HepG2 (cell line): ENCODE data around the gene LRRC73. TPM values are rescaled to one million over a fixed set of nuclear protein-coding genes. Genes with fewer than 3 reads are reported as not detected.

Experiments
- BCL3 ChIP-seq: sonication (generic); formaldehyde crosslinking; IDR thresholded peaks from 2 replicates; pipeline ENCODE4 v1.5.1; 2020; ENCODE audit warnings: mild to moderate bottlenecking, missing genetic modification reagents, moderate library complexity
- ETV5 ChIP-seq: IDR thresholded peaks from 2 replicates; pipeline ENCODE4 v1.6.1; 2018; ENCODE audit warnings: missing biosample characterization, missing genetic modification reagents, inconsistent platforms, borderline replicate concordance
- HNF4A ChIP-seq: sonication (generic); formaldehyde crosslinking; IDR thresholded peaks from 2 replicates; pipeline ENCODE4 v1.4.0; 2020; ENCODE audit warnings: missing genetic modification reagents
- IRF2 ChIP-seq: IDR thresholded peaks from 2 replicates; pipeline ENCODE4 v1.6.1; 2018; ENCODE audit warnings: missing genetic modification reagents, missing compliant biosample characterization
- MEF2D ChIP-seq: sonication (generic); formaldehyde crosslinking; IDR thresholded peaks from 2 replicates; pipeline ENCODE4 v1.5.1; 2020; ENCODE audit warnings: mild to moderate bottlenecking, missing genetic modification reagents
- NCOA2 ChIP-seq: sonication (generic); formaldehyde crosslinking; IDR thresholded peaks from 2 replicates; pipeline ENCODE4 v1.8.0; 2022; ENCODE audit warnings: inconsistent platforms
- NFKB2 ChIP-seq: sonication (generic); formaldehyde crosslinking; IDR thresholded peaks from 2 replicates; pipeline ENCODE4 v1.4.0; 2020; ENCODE audit warnings: missing genetic modification reagents, borderline replicate concordance
- NR2F1 ChIP-seq, 2 experiments: fragments of 450-650 bp in 1 of 2; formaldehyde crosslinking in 1 of 2; IDR thresholded peaks; 2 replicates each; pipeline versions ENCODE4 v1.5.0 to v1.6.1; 2016 to 2020; ENCODE audit warnings: mild to moderate bottlenecking in 1 of 2, missing compliant biosample characterization in 1 of 2, missing genetic modification reagents in 1 of 2, moderate library complexity in 1 of 2
- PHF21A ChIP-seq: sonication (generic); formaldehyde crosslinking; IDR thresholded peaks from 2 replicates; pipeline ENCODE4 v1.5.0; 2020; ENCODE audit warnings: mild to moderate bottlenecking, missing genetic modification reagents
- SALL1 ChIP-seq: sonication (generic); formaldehyde crosslinking; IDR thresholded peaks from 2 replicates; pipeline ENCODE4 v1.8.0; 2022; ENCODE audit warnings: mild to moderate bottlenecking, missing genetic modification reagents
- SP4 ChIP-seq: sonication (generic); formaldehyde crosslinking; IDR thresholded peaks from 2 replicates; pipeline ENCODE4 v1.8.1; 2023; ENCODE audit warnings: mild to moderate bottlenecking, missing genetic modification reagents
- TBX2 ChIP-seq: sonication (generic); formaldehyde crosslinking; IDR thresholded peaks from 2 replicates; pipeline ENCODE4 v1.5.0; 2020; ENCODE audit warnings: missing genetic modification reagents, mild to moderate bottlenecking, borderline replicate concordance
- ZIK1 ChIP-seq: sonication (generic); formaldehyde crosslinking; IDR thresholded peaks from 2 replicates; pipeline ENCODE4 v1.5.0; 2020; ENCODE audit warnings: mild to moderate bottlenecking, low read depth, missing genetic modification reagents, borderline replicate concordance
- ZNF205 ChIP-seq: IDR thresholded peaks from 2 replicates; pipeline ENCODE4 v1.6.1; 2018; ENCODE audit warnings: missing biosample characterization, missing genetic modification reagents
- ZNF331 ChIP-seq: sonication (generic); formaldehyde crosslinking; IDR thresholded peaks from 2 replicates; pipeline ENCODE4 v1.4.0; 2020; ENCODE audit warnings: missing genetic modification reagents
- ZNF510 ChIP-seq: sonication (generic); formaldehyde crosslinking; IDR thresholded peaks from 2 replicates; pipeline ENCODE4 v1.4.0; 2020; ENCODE audit warnings: low read depth, mild to moderate bottlenecking, missing genetic modification reagents
- ZNF570 ChIP-seq: sonication (generic); formaldehyde crosslinking; IDR thresholded peaks from 2 replicates; pipeline ENCODE4 v1.4.0; 2020; ENCODE audit warnings: mild to moderate bottlenecking, missing genetic modification reagents, borderline replicate concordance
- ZNF792 ChIP-seq: IDR thresholded peaks from 2 replicates; pipeline ENCODE4 v1.6.1; 2016
- polyA plus RNA-seq, 8 experiments: library from polyadenylated mRNA; depleted of rRNA in 3 of 8; stranded (reverse) in 7 of 8; unstranded in 1 of 8; fragments of >200 nt; fragmentation: Illumina TruSeq in 4 of 8; extraction: Trizol in 4 of 8; gene quantifications; 2 replicates each; pipeline versions ENCODE4 v1.2.1 to v1.2.3, GENCODE V29; 2011 to 2016; ENCODE audit warnings: low read depth in 4 of 8, missing spikeins in 1 of 8, mixed read lengths in 1 of 8; ENCODE audit not compliant: insufficient read depth in 1 of 8
- total RNA-seq, 5 experiments: library from RNA; depleted of rRNA; stranded (reverse); fragments of >200 nt; fragmentation: Illumina TruSeq; extraction: Trizol; gene quantifications; 2 replicates each; pipeline ENCODE4 v1.2.3, GENCODE V29; 2016; ENCODE audit warnings: low read depth in 1 of 5
- TF ChIP-seq, protein P1 (sequence below): sonication (generic); formaldehyde crosslinking; conservative IDR thresholded peaks from 2 replicates; pipeline ENCODE4 v1.4.0; 2020; ENCODE audit warnings: mild to moderate bottlenecking, missing genetic modification reagents, moderate library complexity
- TF ChIP-seq, protein P2 (sequence below): IDR thresholded peaks from 2 replicates; pipeline ENCODE4 v1.6.1; 2018; ENCODE audit warnings: missing genetic modification reagents, mild to moderate bottlenecking, missing compliant biosample characterization

Gene LRRC73
- total and polyA plus RNA-seq, 2 of the 13 experiments (the other 11 are each of a cell fraction or from before 2014, with no cell fraction given): 0.11 to 0.12 TPM

GRCh38 chr6:43493833-43494232 is 16.3 kb downstream of the LRRC73 start (continued):
- TF ChIP-seq IRF2 (0 out of 2 replicates have a peak, but pooled peaks have one; percentile 48), ZNF331 (CRISPR knock-in tag) (peak; percentile 86), ZIK1 (CRISPR knock-in tag) (no peak), ZNF510 (CRISPR knock-in tag) (0 out of 2 replicates have a peak, but pooled peaks have one; percentile 39), PHF21A (CRISPR knock-in tag) (peak; percentile 86; the same call in 1 of the 2 replicates), ETV5 (CRISPR knock-in tag) (peak; percentile 59; the same call in 1 of the 2 replicates), NR2F1 (CRISPR knock-in tag; IDR thresholded peaks at IDR 0.05) (peak in 1 of 2 experiments; percentile 29; a peak in 1 of 4 replicates), ZNF570 (CRISPR knock-in tag) (no peak), SP4 (peak; percentile 53; the same call in 1 of the 2 replicates), HNF4A (CRISPR knock-in tag) (peak; percentile 95), SALL1 (CRISPR knock-in tag) (peak; percentile 77), BCL3 (CRISPR knock-in tag) (no peak), ZNF205 (CRISPR knock-in tag) (0 out of 2 replicates have a peak, but pooled peaks have one; percentile 37), MEF2D (CRISPR knock-in tag) (peak; percentile 45; the same call in 1 of the 2 replicates), TBX2 (peak; percentile 63; the same call in 1 of the 2 replicates), NFKB2 (no peak), NCOA2 (CRISPR knock-in tag) (peak; percentile 12; the same call in 1 of the 2 replicates), ZNF792 (CRISPR knock-in tag) (0 out of 2 replicates have a peak, but pooled peaks have one; percentile 57)
- TF ChIP-seq, protein P1, sequence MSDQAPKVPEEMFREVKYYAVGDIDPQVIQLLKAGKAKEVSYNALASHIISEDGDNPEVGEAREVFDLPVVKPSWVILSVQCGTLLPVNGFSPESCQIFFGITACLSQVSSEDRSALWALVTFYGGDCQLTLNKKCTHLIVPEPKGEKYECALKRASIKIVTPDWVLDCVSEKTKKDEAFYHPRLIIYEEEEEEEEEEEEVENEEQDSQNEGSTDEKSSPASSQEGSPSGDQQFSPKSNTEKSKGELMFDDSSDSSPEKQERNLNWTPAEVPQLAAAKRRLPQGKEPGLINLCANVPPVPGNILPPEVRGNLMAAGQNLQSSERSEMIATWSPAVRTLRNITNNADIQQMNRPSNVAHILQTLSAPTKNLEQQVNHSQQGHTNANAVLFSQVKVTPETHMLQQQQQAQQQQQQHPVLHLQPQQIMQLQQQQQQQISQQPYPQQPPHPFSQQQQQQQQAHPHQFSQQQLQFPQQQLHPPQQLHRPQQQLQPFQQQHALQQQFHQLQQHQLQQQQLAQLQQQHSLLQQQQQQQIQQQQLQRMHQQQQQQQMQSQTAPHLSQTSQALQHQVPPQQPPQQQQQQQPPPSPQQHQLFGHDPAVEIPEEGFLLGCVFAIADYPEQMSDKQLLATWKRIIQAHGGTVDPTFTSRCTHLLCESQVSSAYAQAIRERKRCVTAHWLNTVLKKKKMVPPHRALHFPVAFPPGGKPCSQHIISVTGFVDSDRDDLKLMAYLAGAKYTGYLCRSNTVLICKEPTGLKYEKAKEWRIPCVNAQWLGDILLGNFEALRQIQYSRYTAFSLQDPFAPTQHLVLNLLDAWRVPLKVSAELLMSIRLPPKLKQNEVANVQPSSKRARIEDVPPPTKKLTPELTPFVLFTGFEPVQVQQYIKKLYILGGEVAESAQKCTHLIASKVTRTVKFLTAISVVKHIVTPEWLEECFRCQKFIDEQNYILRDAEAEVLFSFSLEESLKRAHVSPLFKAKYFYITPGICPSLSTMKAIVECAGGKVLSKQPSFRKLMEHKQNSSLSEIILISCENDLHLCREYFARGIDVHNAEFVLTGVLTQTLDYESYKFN (CRISPR knock-in tag): peak; percentile 85
- TF ChIP-seq, protein P2, sequence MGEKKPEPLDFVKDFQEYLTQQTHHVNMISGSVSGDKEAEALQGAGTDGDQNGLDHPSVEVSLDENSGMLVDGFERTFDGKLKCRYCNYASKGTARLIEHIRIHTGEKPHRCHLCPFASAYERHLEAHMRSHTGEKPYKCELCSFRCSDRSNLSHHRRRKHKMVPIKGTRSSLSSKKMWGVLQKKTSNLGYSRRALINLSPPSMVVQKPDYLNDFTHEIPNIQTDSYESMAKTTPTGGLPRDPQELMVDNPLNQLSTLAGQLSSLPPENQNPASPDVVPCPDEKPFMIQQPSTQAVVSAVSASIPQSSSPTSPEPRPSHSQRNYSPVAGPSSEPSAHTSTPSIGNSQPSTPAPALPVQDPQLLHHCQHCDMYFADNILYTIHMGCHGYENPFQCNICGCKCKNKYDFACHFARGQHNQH (CRISPR knock-in tag): peak; percentile 59; the same call in 1 of the 2 replicates
